ENCODE measurements around the gene RAB15. TPM values are rescaled to one million over a fixed set of nuclear protein-coding genes. Genes with fewer than 3 reads are reported as not detected.
A peak's percentile ranks its signal among the peaks of the same experiment; 100 is the strongest.

The RAB15 gene
- total RNA-seq, 1 donor from 2014 or later, result 8.3 TPM

DNA sequence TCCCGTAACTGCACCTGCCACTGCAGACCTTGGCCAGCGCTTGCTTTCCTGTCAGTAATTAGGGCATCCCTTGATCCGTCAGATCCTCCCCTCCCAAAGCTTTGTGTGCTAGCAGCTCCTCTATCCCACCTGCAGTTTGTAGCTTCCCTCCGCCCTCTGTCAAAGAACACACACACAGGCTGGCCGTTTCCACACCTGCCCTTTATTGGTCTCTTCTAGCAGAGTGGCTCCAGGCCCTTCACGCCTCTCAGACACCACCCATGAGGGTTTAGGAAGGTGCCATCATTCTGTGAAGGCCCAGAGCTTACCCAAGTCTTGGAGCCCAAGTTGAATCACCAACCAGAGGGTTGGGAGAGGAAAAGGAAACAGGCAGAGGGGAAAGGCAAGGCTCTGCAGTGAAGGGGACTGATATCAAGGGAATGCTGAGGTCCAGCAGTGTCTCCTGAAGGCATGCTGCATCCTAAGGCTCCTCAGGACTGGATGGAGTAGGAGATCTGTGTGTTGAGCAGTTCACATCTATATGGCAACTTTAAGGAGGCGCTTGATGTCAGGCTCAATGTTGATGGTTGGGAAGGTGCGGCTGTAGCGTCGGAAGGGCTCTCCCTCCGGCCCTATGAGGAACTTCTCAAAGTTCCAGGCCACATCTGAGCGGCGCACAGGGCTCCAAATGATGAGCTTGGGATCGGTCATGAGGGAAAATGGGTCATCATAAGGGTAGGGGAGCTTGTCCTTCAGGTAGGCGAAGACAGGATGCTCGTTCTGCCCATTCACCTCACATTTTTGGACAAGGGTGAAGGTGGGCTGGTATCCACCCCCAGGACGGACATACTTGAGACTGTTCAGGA, 32.9 kb downstream of the RAB15 start:
- no peaks in the 10 kb centered on the region for H3K27me3 ChIP-seq
- DNase-seq (ENCODE audit: extremely low spot score in 2 of 2), result peak in 1 of 2 donors; percentile 71
- H3K9me3 ChIP-seq, result no peaks in the 10 kb centered on the region
- H3K27ac ChIP-seq, result no peak overlapping the region
- TF ChIP-seq POLR2A (IDR thresholded peaks at IDR 0.05) (no peak), POLR2AphosphoS5 (IDR thresholded peaks at IDR 0.05; ENCODE audit: insufficient read depth in 1 of 2, low read depth in 1 of 2) (no peak)
- TF ChIP-seq, protein P1, sequence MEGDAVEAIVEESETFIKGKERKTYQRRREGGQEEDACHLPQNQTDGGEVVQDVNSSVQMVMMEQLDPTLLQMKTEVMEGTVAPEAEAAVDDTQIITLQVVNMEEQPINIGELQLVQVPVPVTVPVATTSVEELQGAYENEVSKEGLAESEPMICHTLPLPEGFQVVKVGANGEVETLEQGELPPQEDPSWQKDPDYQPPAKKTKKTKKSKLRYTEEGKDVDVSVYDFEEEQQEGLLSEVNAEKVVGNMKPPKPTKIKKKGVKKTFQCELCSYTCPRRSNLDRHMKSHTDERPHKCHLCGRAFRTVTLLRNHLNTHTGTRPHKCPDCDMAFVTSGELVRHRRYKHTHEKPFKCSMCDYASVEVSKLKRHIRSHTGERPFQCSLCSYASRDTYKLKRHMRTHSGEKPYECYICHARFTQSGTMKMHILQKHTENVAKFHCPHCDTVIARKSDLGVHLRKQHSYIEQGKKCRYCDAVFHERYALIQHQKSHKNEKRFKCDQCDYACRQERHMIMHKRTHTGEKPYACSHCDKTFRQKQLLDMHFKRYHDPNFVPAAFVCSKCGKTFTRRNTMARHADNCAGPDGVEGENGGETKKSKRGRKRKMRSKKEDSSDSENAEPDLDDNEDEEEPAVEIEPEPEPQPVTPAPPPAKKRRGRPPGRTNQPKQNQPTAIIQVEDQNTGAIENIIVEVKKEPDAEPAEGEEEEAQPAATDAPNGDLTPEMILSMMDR (IDR thresholded peaks at IDR 0.05), result no peak
- H3K4me3 ChIP-seq, result no peak overlapping the region
- H3K4me1 ChIP-seq, result peaks cover 18% of the 10 kb centered on the region
- H3K36me3 ChIP-seq, result peaks cover 0 to under 1% of the 10 kb centered on the region in 2 donors
- intact Hi-C loops (cut with DNase I), result loop anchor here (10.0 kb wide), 1 partner anchor 1316 kb away; no protein-coding TSS in a partner anchor

DNA sequence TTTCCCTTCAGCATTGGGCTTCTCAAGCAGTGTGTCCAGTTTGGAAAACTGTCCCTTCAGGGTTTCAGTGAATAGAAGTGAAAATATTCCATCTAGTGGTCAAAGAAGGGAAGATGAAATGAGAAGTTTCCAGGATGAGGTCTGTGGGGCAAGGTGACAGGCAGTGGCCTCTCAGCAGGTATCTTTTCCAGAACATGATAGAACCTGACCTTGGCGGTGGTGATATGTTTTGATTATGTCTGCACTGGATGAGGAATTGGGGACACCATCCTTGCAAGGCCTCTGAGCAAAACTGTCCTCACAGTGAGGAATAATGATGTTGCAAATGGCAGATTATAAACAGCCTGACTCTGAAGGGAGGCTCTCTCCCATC, 34.3 kb downstream of the RAB15 start:
- no peak for DNase-seq (ENCODE audit: extremely low spot score in 2 of 2)
- H3K27me3 ChIP-seq, result no peaks in the 10 kb centered on the region
- no peak overlapping the region for H3K4me3 ChIP-seq
- TF ChIP-seq POLR2A (IDR thresholded peaks at IDR 0.05) (no peak), POLR2AphosphoS5 (IDR thresholded peaks at IDR 0.05; ENCODE audit: insufficient read depth in 1 of 2, low read depth in 1 of 2) (no peak)
- TF ChIP-seq, protein P1 (IDR thresholded peaks at IDR 0.05), result no peak
- intact Hi-C loops (cut with DNase I), result loop anchor here (10.0 kb wide), 1 partner anchor 1317 kb away; no protein-coding TSS in a partner anchor
- no peak overlapping the region for H3K27ac ChIP-seq
- peaks cover 0 to 10% of the 10 kb centered on the region in 2 donors for H3K36me3 ChIP-seq
- peaks cover 6% of the 10 kb centered on the region for H3K4me1 ChIP-seq
- no peaks in the 10 kb centered on the region for H3K9me3 ChIP-seq

DNA sequence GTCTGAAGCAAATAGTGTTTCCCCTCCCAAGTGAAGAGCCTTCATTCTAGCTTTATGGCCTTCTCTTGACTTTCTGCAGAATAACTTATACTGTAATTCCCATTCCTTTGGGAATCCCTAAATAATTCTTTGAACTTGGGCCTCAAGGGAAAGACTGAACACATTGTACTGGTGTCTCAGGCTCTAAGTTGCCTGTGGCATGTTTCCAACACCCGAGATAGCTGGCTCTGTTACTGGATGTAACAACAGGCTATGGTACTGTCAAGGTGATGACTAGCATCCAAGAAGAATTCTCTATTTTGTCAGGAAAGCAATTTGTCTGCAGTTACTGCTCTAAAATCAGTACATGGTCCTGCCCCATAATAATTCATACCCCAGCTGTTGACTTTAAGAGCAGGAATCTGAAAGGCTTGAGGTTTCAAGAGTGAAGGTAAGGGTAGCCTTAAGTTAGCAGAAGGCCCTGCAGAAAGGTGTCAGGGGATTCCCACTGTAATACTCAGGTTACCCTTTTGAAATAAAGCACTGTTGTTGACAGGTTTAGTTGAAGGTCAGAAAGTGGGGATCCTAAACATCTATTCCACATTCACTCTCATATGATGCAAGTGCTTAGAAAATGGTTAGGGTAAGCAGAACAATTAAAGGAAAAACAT, 34.8 kb downstream of the RAB15 start:
- no peak for TF ChIP-seq POLR2A (IDR thresholded peaks at IDR 0.05)
- TF ChIP-seq, protein P1 (IDR thresholded peaks at IDR 0.05), result no peak
- no peak for TF ChIP-seq POLR2AphosphoS5 (IDR thresholded peaks at IDR 0.05; ENCODE audit: insufficient read depth in 1 of 2, low read depth in 1 of 2)
- peaks cover 0 to 14% of the 10 kb centered on the region in 2 donors for H3K36me3 ChIP-seq
- no peak for DNase-seq (ENCODE audit: extremely low spot score in 2 of 2)
- H3K4me1 ChIP-seq, result peaks cover 6% of the 10 kb centered on the region
- H3K27me3 ChIP-seq, result no peaks in the 10 kb centered on the region
- H3K27ac ChIP-seq, result no peak overlapping the region
- no peaks in the 10 kb centered on the region for H3K9me3 ChIP-seq
- intact Hi-C loops (cut with DNase I), result loop anchor here (10.0 kb wide), 1 partner anchor 1318 kb away; no protein-coding TSS in a partner anchor
- no peak overlapping the region for H3K4me3 ChIP-seq

DNA sequence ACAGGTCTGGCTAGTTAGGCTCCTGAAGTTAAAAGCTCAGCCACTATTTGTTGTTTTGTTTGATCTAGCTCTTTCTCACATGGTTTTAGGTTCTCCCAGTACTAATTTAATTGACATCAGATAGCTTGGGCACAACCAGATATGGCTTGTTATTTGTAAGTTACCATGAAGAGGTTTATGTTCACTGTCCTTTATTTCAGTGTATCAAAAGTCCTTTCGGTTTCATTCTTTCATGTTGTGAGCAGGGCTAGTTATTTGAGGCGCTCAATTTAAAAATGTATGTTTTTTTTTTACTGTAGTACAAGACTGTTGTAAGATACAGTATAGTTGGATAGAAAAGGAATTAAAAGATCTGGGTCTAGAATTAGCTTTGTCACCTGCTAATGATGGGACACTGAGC, 36.6 kb downstream of the RAB15 start:
- TF ChIP-seq POLR2A (IDR thresholded peaks at IDR 0.05), result no peak
- TF ChIP-seq, protein P1 (IDR thresholded peaks at IDR 0.05), result no peak
- no peak for TF ChIP-seq POLR2AphosphoS5 (IDR thresholded peaks at IDR 0.05; ENCODE audit: insufficient read depth in 1 of 2, low read depth in 1 of 2)
- Histone ChIP-seq H3K36me3 (peaks cover 0 to 19% of the 10 kb centered on the region in 2 donors), H3K27me3 (no peaks in the 10 kb centered on the region), H3K27ac (no peak overlapping the region), H3K9me3 (no peaks in the 10 kb centered on the region), H3K4me1 (peaks cover 6% of the 10 kb centered on the region), H3K4me3 (no peak overlapping the region)
- intact Hi-C loops (cut with DNase I), result loop anchor here (10.0 kb wide), 1 partner anchor 1319 kb away; no protein-coding TSS in a partner anchor
- DNase-seq (ENCODE audit: extremely low spot score in 2 of 2), result no peak
